Endothelial cell of umbilical vein (primary cell): ENCODE data around the gene LRRC74B. TPM values are rescaled to one million over a fixed set of nuclear protein-coding genes. Genes with fewer than 3 reads are reported as not detected.

ENCODE experiments used
- BruUV-seq: library from RNA; stranded (reverse); fragments of 400-500 nt; replicated peaks from 2 replicates; lab custom pipeline; 2021; lab: Mats Ljungman, UMichigan
- CTCF ChIA-PET: fragments of 300-600, 350-600 bp; sonication (Branson Sonifier 250); formaldehyde crosslinking; loops from one replicate; lab custom pipeline; 2021; ENCODE audit warnings: antibody characterized with exemption, inconsistent platforms; lab: Charles Lee
- POLR2A ChIA-PET: fragments of 300-600, 350-600 bp; sonication (Branson Sonifier 250); formaldehyde crosslinking; loops from one replicate; lab custom pipeline; 2021; ENCODE audit warnings: antibody characterized with exemption, inconsistent platforms; lab: Charles Lee
- DNase-seq: peaks from one replicate; pipeline ENCODE4 v3.0.0-alpha.2; 2011; ENCODE audit warnings: low read depth, low spot score
- FAIRE-seq: peaks from 2 replicates; lab custom pipeline; 2011; peaks lifted over from hg19 to GRCh38; lab: Jason Lieb, UNC
- H2AFZ ChIP-seq: 2 replicates; pipeline ENCODE4 v1.6.0; 2012; ENCODE audit warnings: low read depth, low read length, control low read depth, inconsistent platforms
- H3K27ac ChIP-seq: 2 replicates; pipeline ENCODE4 v1.5.1; 2011; ENCODE audit warnings: low read depth, mild to moderate bottlenecking, control low read depth, low read length, moderate library complexity; ENCODE audit not compliant: insufficient read depth
- H3K27me3 ChIP-seq, 2 experiments: 2 replicates each; pipeline versions ENCODE4 v1.6.0 to v1.6.1; 2011; ENCODE audit warnings: low read length in 2 of 2, mixed read lengths in 1 of 2; ENCODE audit not compliant: control insufficient read depth in 2 of 2, insufficient read depth in 2 of 2
- H3K36me3 ChIP-seq, 2 experiments: 2 replicates in 1 of 2; 3 replicates in 1 of 2; pipeline ENCODE4 v1.5.1; 2011; ENCODE audit warnings: low read length in 2 of 2, mild to moderate bottlenecking in 1 of 2, moderate library complexity in 1 of 2; ENCODE audit not compliant: control insufficient read depth in 2 of 2, insufficient read depth in 2 of 2; ENCODE audit errors: extremely low read depth in 1 of 2
- H3K4me1 ChIP-seq: 3 replicates; pipeline ENCODE4 v1.5.1; 2011; ENCODE audit warnings: mild to moderate bottlenecking, low read length; ENCODE audit not compliant: control insufficient read depth, insufficient read depth; ENCODE audit errors: extremely low read depth
- H3K4me2 ChIP-seq: 2 replicates; pipeline ENCODE4 v1.6.1; 2011; ENCODE audit warnings: low read length, control low read depth, mixed read lengths; ENCODE audit not compliant: insufficient read depth
- H3K4me3 ChIP-seq, 3 experiments: fragments of 200-600 bp in 1 of 3; sonication (generic), shearing (Covaris generic) in 1 of 3; replicated peaks in 1 of 3; 2 replicates each; pipeline ENCODE4 v1.5.1; 2011 to 2016; ENCODE audit warnings: control low read depth in 3 of 3, low read length in 3 of 3, mild to moderate bottlenecking in 2 of 3, inconsistent platforms in 1 of 3, low read depth in 1 of 3, moderate library complexity in 1 of 3; ENCODE audit not compliant: insufficient read depth in 1 of 3
- H3K79me2 ChIP-seq: 2 replicates; pipeline ENCODE4 v1.6.0; 2012; ENCODE audit warnings: low read length, inconsistent platforms; ENCODE audit not compliant: control insufficient read depth, insufficient read depth
- H3K9ac ChIP-seq: replicated peaks from 2 replicates; pipeline ENCODE3; 2011; ENCODE audit warnings: low read length, control low read depth; ENCODE audit not compliant: insufficient read depth; ENCODE audit errors: extremely low read depth
- H3K9me1 ChIP-seq: replicated peaks from 3 replicates; pipeline ENCODE4 v1.6.0; 2011; ENCODE audit warnings: mild to moderate bottlenecking, low read length; ENCODE audit not compliant: control insufficient read depth, insufficient read depth; ENCODE audit errors: extremely low read depth
- H3K9me3 ChIP-seq: replicated peaks from 2 replicates; pipeline ENCODE4 v1.5.1; 2012; ENCODE audit warnings: low read length, inconsistent platforms; ENCODE audit not compliant: control insufficient read depth, insufficient read depth
- H4K20me1 ChIP-seq: replicated peaks from 2 replicates; pipeline ENCODE3; 2011; ENCODE audit warnings: mild to moderate bottlenecking, low read length; ENCODE audit not compliant: control insufficient read depth, insufficient read depth; ENCODE audit errors: extremely low read depth
- CTCF ChIP-seq, 2 donors: IDR thresholded peaks; 1 replicate in 1 of 2; 2 replicates in 1 of 2; pipeline ENCODE4 v1.5.1; 2011; ENCODE audit warnings: low read length in 2 of 2, mild to moderate bottlenecking in 2 of 2, moderate library complexity in 2 of 2, control low read depth in 1 of 2, inconsistent platforms in 1 of 2, low read depth in 1 of 2; ENCODE audit not compliant: insufficient read depth in 1 of 2; ENCODE audit errors: extremely low read depth in 1 of 2
- GATA2 ChIP-seq: IDR thresholded peaks from 2 replicates; pipeline ENCODE4 v1.7.0; 2011; ENCODE audit warnings: low read depth, mild to moderate bottlenecking, moderate library complexity, mixed read lengths, low read length; ENCODE audit not compliant: insufficient read length, insufficient read depth
- MAX ChIP-seq: IDR thresholded peaks from 2 replicates; pipeline ENCODE4 v1.6.1; 2011; ENCODE audit not compliant: insufficient read depth, insufficient read length
- MYC ChIP-seq: IDR thresholded peaks from one replicate; pipeline ENCODE4 v1.6.1; 2011; ENCODE audit warnings: mild to moderate bottlenecking, low read depth, low read length
- POLR2AphosphoS5 ChIP-seq: IDR thresholded peaks from 2 replicates; pipeline ENCODE4 v1.6.1; 2012; ENCODE audit warnings: low read depth, mild to moderate bottlenecking, control low read depth, low read length, moderate library complexity; ENCODE audit not compliant: insufficient read depth
- dilution Hi-C: fragments of 300-500 bp; cut with MboI; formaldehyde crosslinking; loops from one replicate; pipeline ENCODE4 v1.15.0; 2019; ENCODE audit warnings: low sequenced_read_pairs; ENCODE audit not compliant: extremely low pct_ligation_motif_present
- intact Hi-C: fragments of 100-400 bp; cut with micrococcal nuclease; formaldehyde crosslinking; loops from one replicate; pipeline ENCODE4 v1.10.0; 2022
- polyA plus RNA-seq, 4 experiments: library from polyadenylated mRNA; depleted of rRNA in 3 of 4; stranded (reverse) in 3 of 4; unstranded in 1 of 4; fragments of >200 nt; gene quantifications; 2 replicates each; pipeline versions ENCODE4 v1.2.1 to v1.2.3, GENCODE V29; 2011 to 2012; ENCODE audit warnings: missing spikeins in 1 of 4
- total RNA-seq: library from RNA; stranded (reverse); gene quantifications from 2 replicates; pipeline ENCODE4 v1.2.3, GENCODE V29; 2021

Gene LRRC74B
- total and polyA plus RNA-seq, 2 donors (not counting 3 experiments of a cell fraction or from before 2014, with no cell fraction given): not detected

DNA sequence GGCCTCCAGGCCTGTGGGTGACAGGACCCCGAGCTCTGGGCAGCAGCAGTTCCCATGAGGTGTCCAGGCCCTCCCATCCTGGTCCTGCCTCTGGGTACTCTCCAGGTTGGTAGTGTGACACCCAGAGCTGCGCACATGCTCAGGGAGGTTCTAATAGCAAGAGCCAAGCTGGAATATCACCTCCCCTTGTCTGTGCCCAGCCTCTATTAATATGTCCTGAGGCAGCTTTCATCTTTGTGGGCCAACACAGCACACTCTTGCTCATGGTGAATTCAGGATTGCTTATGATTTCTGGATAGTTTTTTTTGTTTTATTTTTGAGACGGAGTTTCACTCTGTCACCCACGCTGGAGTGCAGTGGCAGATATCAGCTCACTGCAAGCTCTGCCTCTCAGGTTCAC, 27.4 kb upstream of the LRRC74B start:
- Histone ChIP-seq H3K27me3 (no peaks in the 10 kb centered on the region), H3K4me3 (no peak overlapping the region), H3K9ac (no peak overlapping the region), H3K9me3 (no peaks in the 10 kb centered on the region), H3K4me1 (peaks cover 13% of the 10 kb centered on the region), H3K4me2 (no peak overlapping the region), H3K79me2 (no peaks in the 10 kb centered on the region), H3K9me1 (no peaks in the 10 kb centered on the region), H3K36me3 (no peaks in the 10 kb centered on the region), H3K27ac (no peak overlapping the region), H2AFZ (no peak overlapping the region), H4K20me1 (no peaks in the 10 kb centered on the region)
- CTCF ChIA-PET: no interaction called here
- dilution Hi-C loops: no loop called here
- FAIRE-seq (no peak), DNase-seq (no peak)
- intact Hi-C loops: no loop called here
- POLR2A ChIA-PET: no interaction called here
- TF ChIP-seq POLR2AphosphoS5 (no peak), MYC (no peak), GATA2 (no peak), MAX (no peak), CTCF (IDR thresholded peaks at IDR 0.05; ENCODE audit: extremely low read depth in 1 of 2, insufficient read depth in 1 of 2, low read depth in 1 of 2, low read length in 2 of 2) (no peak)
- BruUV-seq: no TSS peak
